ENCODE measurements around the gene PHF21B. TPM values are rescaled to one million over a fixed set of nuclear protein-coding genes. Genes with fewer than 3 reads are reported as not detected.

Gene PHF21B
- total and polyA plus RNA-seq, 2 experiments from 2014 or later = 20.6 to 149 TPM

DNA sequence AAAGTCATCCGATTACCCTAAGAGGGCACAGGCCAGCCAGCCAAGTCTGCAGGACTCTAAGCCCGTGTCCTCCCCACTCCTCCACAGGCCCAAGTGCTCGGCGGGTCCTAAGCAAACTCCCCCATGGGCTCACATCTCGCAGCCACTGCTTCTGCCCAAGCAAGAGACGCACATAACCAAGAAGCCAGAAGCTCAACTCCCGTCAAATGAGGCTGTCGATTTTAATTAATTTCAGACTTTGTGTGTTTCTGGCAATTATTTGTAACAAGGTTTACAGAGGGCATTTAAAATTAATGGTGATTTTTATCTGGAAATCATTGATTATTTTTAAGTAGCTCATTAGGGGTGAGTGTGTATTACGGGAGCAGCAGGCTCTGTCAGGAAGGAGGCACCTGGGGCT, 27.4 kb downstream of the PHF21B start (continued):
- TF ChIP-seq, protein P1, sequence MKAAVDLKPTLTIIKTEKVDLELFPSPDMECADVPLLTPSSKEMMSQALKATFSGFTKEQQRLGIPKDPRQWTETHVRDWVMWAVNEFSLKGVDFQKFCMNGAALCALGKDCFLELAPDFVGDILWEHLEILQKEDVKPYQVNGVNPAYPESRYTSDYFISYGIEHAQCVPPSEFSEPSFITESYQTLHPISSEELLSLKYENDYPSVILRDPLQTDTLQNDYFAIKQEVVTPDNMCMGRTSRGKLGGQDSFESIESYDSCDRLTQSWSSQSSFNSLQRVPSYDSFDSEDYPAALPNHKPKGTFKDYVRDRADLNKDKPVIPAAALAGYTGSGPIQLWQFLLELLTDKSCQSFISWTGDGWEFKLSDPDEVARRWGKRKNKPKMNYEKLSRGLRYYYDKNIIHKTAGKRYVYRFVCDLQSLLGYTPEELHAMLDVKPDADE (IDR thresholded peaks at IDR 0.05) = no peak
- TF ChIP-seq, protein P2, sequence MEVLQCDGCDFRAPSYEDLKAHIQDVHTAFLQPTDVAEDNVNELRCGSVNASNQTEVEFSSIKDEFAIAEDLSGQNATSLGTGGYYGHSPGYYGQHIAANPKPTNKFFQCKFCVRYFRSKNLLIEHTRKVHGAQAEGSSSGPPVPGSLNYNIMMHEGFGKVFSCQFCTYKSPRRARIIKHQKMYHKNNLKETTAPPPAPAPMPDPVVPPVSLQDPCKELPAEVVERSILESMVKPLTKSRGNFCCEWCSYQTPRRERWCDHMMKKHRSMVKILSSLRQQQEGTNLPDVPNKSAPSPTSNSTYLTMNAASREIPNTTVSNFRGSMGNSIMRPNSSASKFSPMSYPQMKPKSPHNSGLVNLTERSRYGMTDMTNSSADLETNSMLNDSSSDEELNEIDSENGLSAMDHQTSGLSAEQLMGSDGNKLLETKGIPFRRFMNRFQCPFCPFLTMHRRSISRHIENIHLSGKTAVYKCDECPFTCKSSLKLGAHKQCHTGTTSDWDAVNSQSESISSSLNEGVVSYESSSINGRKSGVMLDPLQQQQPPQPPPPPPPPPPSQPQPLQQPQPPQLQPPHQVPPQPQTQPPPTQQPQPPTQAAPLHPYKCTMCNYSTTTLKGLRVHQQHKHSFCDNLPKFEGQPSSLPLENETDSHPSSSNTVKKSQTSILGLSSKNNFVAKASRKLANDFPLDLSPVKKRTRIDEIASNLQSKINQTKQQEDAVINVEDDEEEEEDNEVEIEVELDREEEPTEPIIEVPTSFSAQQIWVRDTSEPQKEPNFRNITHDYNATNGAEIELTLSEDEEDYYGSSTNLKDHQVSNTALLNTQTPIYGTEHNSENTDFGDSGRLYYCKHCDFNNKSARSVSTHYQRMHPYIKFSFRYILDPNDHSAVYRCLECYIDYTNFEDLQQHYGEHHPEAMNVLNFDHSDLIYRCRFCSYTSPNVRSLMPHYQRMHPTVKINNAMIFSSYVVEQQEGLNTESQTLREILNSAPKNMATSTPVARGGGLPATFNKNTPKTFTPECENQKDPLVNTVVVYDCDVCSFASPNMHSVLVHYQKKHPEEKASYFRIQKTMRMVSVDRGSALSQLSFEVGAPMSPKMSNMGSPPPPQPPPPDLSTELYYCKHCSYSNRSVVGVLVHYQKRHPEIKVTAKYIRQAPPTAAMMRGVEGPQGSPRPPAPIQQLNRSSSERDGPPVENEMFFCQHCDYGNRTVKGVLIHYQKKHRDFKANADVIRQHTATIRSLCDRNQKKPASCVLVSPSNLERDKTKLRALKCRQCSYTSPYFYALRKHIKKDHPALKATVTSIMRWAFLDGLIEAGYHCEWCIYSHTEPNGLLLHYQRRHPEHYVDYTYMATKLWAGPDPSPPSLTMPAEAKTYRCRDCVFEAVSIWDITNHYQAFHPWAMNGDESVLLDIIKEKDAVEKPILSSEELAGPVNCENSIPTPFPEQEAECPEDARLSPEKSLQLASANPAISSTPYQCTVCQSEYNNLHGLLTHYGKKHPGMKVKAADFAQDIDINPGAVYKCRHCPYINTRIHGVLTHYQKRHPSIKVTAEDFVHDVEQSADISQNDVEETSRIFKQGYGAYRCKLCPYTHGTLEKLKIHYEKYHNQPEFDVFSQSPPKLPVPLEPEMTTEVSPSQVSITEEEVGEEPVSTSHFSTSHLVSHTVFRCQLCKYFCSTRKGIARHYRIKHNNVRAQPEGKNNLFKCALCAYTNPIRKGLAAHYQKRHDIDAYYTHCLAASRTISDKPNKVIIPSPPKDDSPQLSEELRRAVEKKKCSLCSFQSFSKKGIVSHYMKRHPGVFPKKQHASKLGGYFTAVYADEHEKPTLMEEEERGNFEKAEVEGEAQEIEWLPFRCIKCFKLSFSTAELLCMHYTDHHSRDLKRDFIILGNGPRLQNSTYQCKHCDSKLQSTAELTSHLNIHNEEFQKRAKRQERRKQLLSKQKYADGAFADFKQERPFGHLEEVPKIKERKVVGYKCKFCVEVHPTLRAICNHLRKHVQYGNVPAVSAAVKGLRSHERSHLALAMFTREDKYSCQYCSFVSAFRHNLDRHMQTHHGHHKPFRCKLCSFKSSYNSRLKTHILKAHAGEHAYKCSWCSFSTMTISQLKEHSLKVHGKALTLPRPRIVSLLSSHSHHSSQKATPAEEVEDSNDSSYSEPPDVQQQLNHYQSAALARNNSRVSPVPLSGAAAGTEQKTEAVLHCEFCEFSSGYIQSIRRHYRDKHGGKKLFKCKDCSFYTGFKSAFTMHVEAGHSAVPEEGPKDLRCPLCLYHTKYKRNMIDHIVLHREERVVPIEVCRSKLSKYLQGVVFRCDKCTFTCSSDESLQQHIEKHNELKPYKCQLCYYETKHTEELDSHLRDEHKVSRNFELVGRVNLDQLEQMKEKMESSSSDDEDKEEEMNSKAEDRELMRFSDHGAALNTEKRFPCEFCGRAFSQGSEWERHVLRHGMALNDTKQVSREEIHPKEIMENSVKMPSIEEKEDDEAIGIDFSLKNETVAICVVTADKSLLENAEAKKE (CRISPR knock-in tag; IDR thresholded peaks at IDR 0.05) = no peak
- TF ChIP-seq ZNF331 (CRISPR knock-in tag; IDR thresholded peaks at IDR 0.05; ENCODE audit: low read depth) = no peak
- no peak for TF ChIP-seq ZNF114 (CRISPR knock-in tag; IDR thresholded peaks at IDR 0.05)
- TF ChIP-seq STAT1 (IDR thresholded peaks at IDR 0.05; ENCODE audit: unreplicated experiment) = no peak

DNA sequence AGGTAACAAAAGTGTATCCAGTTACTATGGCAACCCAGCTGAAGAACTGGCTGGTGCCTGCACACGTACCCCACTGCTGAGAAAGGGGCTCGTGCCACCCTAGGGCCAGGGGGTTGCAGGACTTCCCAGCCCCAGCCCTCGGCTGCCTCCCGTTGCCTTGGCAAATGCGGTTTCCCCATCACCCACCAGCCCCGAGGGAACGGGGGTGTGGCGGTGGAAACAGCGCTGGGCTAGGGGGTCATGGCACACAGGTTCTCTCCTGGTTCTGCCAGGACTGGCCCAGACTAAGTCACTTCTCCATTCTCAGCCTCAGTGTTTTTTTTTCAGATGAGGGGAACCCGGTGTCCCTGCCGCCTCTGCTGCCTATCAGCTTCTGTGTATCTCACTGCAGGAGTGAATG, 27.9 kb downstream of the PHF21B start:
- Histone ChIP-seq H3K4me3 (no peak overlapping the region), H3K4me1 (ENCODE audit: insufficient read depth) (peaks cover 22% of the 10 kb centered on the region; the same call in 1 of the 2 replicates), H3K9me2 (ENCODE audit: insufficient read depth) (peaks cover 12% of the 10 kb centered on the region; the same call in 1 of the 2 replicates), H3K79me2 (replicated peaks; ENCODE audit: insufficient read depth) (peaks cover 90% of the 10 kb centered on the region), H4K20me1 (replicated peaks; ENCODE audit: insufficient read depth) (peaks cover 72% of the 10 kb centered on the region), H3K36me3 (ENCODE audit: insufficient read depth) (peaks cover 17% of the 10 kb centered on the region), H3K27ac (ENCODE audit: low read depth) (no peak overlapping the region), H3K27me3 (ENCODE audit: insufficient read depth) (no peaks in the 10 kb centered on the region), H3F3A (replicated peaks; ENCODE audit: low read depth) (peaks cover 35% of the 10 kb centered on the region), H2AFZ (no peak overlapping the region), H3K4me2 (no peak overlapping the region)
- peaks cover 40% of the 10 kb centered on the region for H3K4me1 Mint-ChIP-seq
- H3K27me3 Mint-ChIP-seq (ENCODE audit: insufficient read depth, low read depth, poor library complexity) = peaks cover 21% of the 10 kb centered on the region
- no peaks in the 10 kb centered on the region; the same call in 2 of the 3 replicates for H3K9me3 Mint-ChIP-seq
- no peak overlapping the region for H3K27ac Mint-ChIP-seq
- ATAC-seq (no peak), DNase-seq (ENCODE audit: low spot score) (no peak)
- H3K4me3 Mint-ChIP-seq = no peak overlapping the region
- peaks cover 23% of the 10 kb centered on the region for H3K36me3 Mint-ChIP-seq (ENCODE audit: low read depth)
- TF ChIP-seq CREB1 (CRISPR knock-in tag; IDR thresholded peaks at IDR 0.05; ENCODE audit: low read depth) (no peak), EZH2phosphoT487 (IDR thresholded peaks at IDR 0.05; ENCODE audit: unreplicated experiment) (no peak), ZNF331 (CRISPR knock-in tag; IDR thresholded peaks at IDR 0.05; ENCODE audit: low read depth) (no peak), STAT1 (IDR thresholded peaks at IDR 0.05; ENCODE audit: unreplicated experiment) (no peak), NANOG (IDR thresholded peaks at IDR 0.05; ENCODE audit: borderline replicate concordance) (no peak)
- TF ChIP-seq, protein P2 (CRISPR knock-in tag; IDR thresholded peaks at IDR 0.05) = no peak
